ENCODE measurements around the gene LCN9. TPM values are rescaled to one million over a fixed set of nuclear protein-coding genes. Genes with fewer than 3 reads are reported as not detected.

Gene LCN9
- total and polyA plus RNA-seq, 2 experiments from 2014 or later, result not detected

GRCh38 chr9:135650408-135650807, 12.7 kb upstream of the LCN9 start:
- Mint-ChIP-seq H3K36me3 (ENCODE audit: low read depth) (peaks cover 77% of the 10 kb centered on the region), H3K27me3 (ENCODE audit: insufficient read depth, low read depth, poor library complexity) (peaks cover 13% of the 10 kb centered on the region), H3K4me1 (peaks cover 3% of the 10 kb centered on the region; the same call in 1 of the 3 replicates), H3K27ac (no peak overlapping the region), H3K4me3 (no peak overlapping the region), H3K9me3 (peaks cover 96% of the 10 kb centered on the region)
- ATAC-seq (no peak), DNase-seq (ENCODE audit: low spot score) (no peak)
- Histone ChIP-seq H3F3A (replicated peaks; ENCODE audit: low read depth) (no peaks in the 10 kb centered on the region), H3K4me1 (ENCODE audit: insufficient read depth) (no peaks in the 10 kb centered on the region), H3K4me2 (no peak overlapping the region), H3K36me3 (ENCODE audit: insufficient read depth) (peaks cover 13% of the 10 kb centered on the region), H4K20me1 (replicated peaks; ENCODE audit: insufficient read depth) (no peaks in the 10 kb centered on the region), H3K9me2 (ENCODE audit: insufficient read depth) (no peaks in the 10 kb centered on the region), H3K27me3 (ENCODE audit: insufficient read depth) (no peaks in the 10 kb centered on the region), H3K27ac (ENCODE audit: low read depth) (no peak overlapping the region), H3K4me3 (no peak overlapping the region), H2AFZ (no peak overlapping the region), H3K79me2 (replicated peaks; ENCODE audit: insufficient read depth) (no peaks in the 10 kb centered on the region)
- TF ChIP-seq CREB1 (CRISPR knock-in tag; IDR thresholded peaks at IDR 0.05; ENCODE audit: low read depth) (no peak), ZNF462 (CRISPR knock-in tag; IDR thresholded peaks at IDR 0.05) (no peak), ZNF114 (CRISPR knock-in tag; IDR thresholded peaks at IDR 0.05) (no peak), POLR2AphosphoS5 (IDR thresholded peaks at IDR 0.05; ENCODE audit: low read depth) (no peak), CTCF (conservative IDR thresholded peaks at IDR 0.05; ENCODE audit: low read depth in 2 of 2) (no peak), ZNF331 (CRISPR knock-in tag; IDR thresholded peaks at IDR 0.05; ENCODE audit: low read depth) (no peak), ETS1 (IDR thresholded peaks at IDR 0.05) (no peak), STAT1 (IDR thresholded peaks at IDR 0.05; ENCODE audit: unreplicated experiment) (no peak), REST (IDR thresholded peaks at IDR 0.05; ENCODE audit: unreplicated experiment) (no peak), NANOG (IDR thresholded peaks at IDR 0.05; ENCODE audit: borderline replicate concordance) (no peak), JUNB (IDR thresholded peaks at IDR 0.05; ENCODE audit: unreplicated experiment) (no peak), EZH2phosphoT487 (IDR thresholded peaks at IDR 0.05; ENCODE audit: unreplicated experiment) (no peak), EZH2 (IDR thresholded peaks at IDR 0.05; ENCODE audit: low read depth, unreplicated experiment) (no peak)
